ENCODE measurements around the gene OR14I1.

Gene OR14I1

DNA sequence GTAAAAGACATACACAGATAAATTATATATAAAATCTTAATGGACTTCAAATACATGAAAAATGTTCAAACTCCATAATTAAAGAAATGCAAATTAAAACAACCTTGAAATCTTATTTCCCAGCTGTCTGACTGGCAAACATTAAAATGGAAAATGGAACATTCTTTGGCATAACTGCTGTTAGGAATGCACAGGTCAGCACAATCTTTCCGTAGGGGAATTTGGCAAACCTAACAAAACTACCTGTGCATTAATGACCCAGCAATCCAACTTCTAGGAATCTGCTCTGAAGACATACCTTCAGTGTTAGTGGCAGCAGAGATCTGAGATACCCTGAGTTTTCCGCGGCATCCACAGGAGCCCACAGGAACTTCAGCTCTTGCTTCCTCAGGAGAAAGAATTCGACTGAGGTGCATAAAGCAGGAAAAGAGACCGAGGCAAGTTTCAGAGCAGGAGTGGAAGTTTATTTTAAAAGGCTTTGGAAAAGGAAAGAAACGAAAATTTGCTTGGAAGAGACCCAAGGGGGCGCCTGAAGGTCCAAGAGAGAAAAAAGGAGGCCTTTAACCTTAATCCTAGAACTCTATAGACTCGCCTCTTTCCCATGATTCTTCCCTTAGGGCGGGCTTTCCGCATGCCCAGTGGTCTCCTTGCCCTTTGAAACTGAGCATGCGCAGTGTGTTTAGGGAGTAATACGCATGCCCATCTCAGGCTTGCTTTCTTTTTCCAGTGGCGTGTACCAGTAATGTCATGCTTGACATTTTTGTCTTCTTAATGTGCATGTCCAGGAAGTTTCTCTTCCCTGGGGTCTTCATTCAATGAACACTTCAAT lies 28.2 kb upstream of the OR14I1 start:
- no peaks in the 10 kb centered on the region for H3K36me3 ChIP-seq (ENCODE audit: control insufficient read depth in 2 of 2, insufficient read depth in 2 of 2, low read length in 2 of 2)
- no peaks in the 10 kb centered on the region for H3K27me3 ChIP-seq (ENCODE audit: control insufficient read depth in 2 of 2, insufficient read depth in 2 of 2, low read length in 2 of 2)
- H3K9ac ChIP-seq (ENCODE audit: low read depth in 1 of 2, low read length in 2 of 2), result no peak overlapping the region
- no peak overlapping the region for H3K27ac ChIP-seq (ENCODE audit: low read depth in 2 of 2, low read length in 2 of 2)
- no peaks in the 10 kb centered on the region for H3K4me1 ChIP-seq (ENCODE audit: control insufficient read depth in 2 of 2, insufficient read depth in 2 of 2, low read length in 2 of 2)
- H3K4me3 ChIP-seq (ENCODE audit: low read length in 2 of 2), result no peak overlapping the region
- H3K9me3 ChIP-seq (ENCODE audit: control insufficient read depth in 2 of 2, low read length in 2 of 2), result no peaks in the 10 kb centered on the region

DNA sequence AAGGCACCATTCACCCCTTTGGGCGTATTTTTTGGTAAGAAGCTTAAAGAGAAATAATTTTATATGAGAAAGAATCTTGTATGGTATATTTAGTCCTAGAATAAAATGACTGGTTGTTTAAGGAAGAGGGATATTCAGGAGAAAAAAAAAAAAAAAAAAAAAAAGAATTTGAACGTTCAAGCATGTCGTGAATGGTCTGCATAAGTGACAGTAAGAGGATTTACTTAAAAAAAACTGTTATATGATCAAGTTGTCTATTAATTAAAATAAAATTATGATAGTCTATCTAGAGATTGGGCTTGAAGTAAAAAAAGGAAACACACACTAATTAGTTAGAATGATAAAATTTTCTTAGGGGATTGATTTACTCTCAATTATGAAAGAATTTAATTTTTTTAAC lies 11.7 kb upstream of the OR14I1 start:
- Histone ChIP-seq H3K27ac (ENCODE audit: low read depth in 2 of 2, low read length in 2 of 2) (no peak overlapping the region), H3K36me3 (ENCODE audit: control insufficient read depth in 2 of 2, insufficient read depth in 2 of 2, low read length in 2 of 2) (no peaks in the 10 kb centered on the region), H3K27me3 (ENCODE audit: control insufficient read depth in 2 of 2, insufficient read depth in 2 of 2, low read length in 2 of 2) (no peaks in the 10 kb centered on the region), H3K9me3 (ENCODE audit: control insufficient read depth in 2 of 2, low read length in 2 of 2) (no peaks in the 10 kb centered on the region), H3K4me1 (ENCODE audit: control insufficient read depth in 2 of 2, insufficient read depth in 2 of 2, low read length in 2 of 2) (no peaks in the 10 kb centered on the region), H3K9ac (ENCODE audit: low read depth in 1 of 2, low read length in 2 of 2) (no peak overlapping the region), H3K4me3 (ENCODE audit: low read length in 2 of 2) (no peak overlapping the region)

DNA sequence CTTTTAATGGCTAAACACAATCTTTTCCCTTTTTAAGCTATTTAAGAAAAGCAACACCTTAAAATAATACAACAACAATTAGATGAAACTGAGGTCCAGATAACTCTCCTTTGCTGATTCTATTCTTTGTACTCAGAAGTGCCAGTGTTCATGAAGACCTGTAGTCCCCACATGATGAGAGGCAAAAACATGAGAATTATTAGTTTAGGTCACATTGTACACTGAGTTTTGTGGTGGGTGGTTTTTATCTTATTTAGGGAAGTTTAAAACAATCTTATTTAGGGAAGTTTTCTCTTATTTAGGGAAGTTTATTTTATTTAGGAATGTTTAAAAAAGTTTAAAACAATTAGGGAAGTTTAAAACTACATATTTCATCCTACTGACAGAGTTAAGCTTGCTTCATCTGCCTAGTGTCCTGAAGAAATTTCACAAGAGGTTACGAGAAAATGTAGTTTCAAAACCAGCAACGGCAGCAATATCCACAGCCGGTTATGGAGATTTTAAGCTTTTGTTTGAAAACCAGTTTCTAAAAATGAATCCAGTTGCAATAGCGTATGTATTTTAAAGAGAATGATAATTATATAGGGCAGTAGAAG lies 7.8 kb upstream of the OR14I1 start:
- Histone ChIP-seq H3K9ac (ENCODE audit: low read depth in 1 of 2, low read length in 2 of 2) (no peak overlapping the region), H3K27ac (ENCODE audit: low read depth in 2 of 2, low read length in 2 of 2) (no peak overlapping the region), H3K4me3 (ENCODE audit: low read length in 2 of 2) (no peak overlapping the region), H3K4me1 (ENCODE audit: control insufficient read depth in 2 of 2, insufficient read depth in 2 of 2, low read length in 2 of 2) (no peaks in the 10 kb centered on the region), H3K36me3 (ENCODE audit: control insufficient read depth in 2 of 2, insufficient read depth in 2 of 2, low read length in 2 of 2) (no peaks in the 10 kb centered on the region), H3K27me3 (ENCODE audit: control insufficient read depth in 2 of 2, insufficient read depth in 2 of 2, low read length in 2 of 2) (peaks cover 0 to 2% of the 10 kb centered on the region in 2 donors), H3K9me3 (ENCODE audit: control insufficient read depth in 2 of 2, low read length in 2 of 2) (no peaks in the 10 kb centered on the region)

DNA sequence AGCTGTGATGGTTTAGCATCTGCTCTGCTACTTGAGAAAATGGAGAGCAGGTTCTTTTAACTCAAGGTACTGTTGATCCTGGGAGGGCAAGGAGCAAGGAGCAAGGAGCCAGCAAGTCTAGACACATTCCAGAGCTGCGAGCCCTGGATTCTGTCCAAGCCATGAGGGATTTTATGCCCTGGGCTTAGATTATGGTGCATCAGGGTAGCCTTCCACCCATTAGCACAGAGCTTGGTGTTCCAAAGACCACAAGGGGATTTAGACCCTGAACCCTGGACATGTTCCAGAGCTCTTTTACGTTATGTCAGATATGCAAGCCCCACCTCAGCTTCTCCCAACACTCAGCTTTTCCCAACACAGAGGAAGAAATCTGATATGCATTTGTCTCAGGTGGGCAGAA lies 2.0 kb upstream of the OR14I1 start:
- Histone ChIP-seq H3K27me3 (ENCODE audit: control insufficient read depth in 2 of 2, insufficient read depth in 2 of 2, low read length in 2 of 2) (peaks cover 0 to 2% of the 10 kb centered on the region in 2 donors), H3K27ac (ENCODE audit: low read depth in 2 of 2, low read length in 2 of 2) (no peak overlapping the region), H3K4me1 (ENCODE audit: control insufficient read depth in 2 of 2, insufficient read depth in 2 of 2, low read length in 2 of 2) (no peaks in the 10 kb centered on the region), H3K9me3 (ENCODE audit: control insufficient read depth in 2 of 2, low read length in 2 of 2) (no peaks in the 10 kb centered on the region), H3K4me3 (ENCODE audit: low read length in 2 of 2) (no peak overlapping the region), H3K9ac (ENCODE audit: low read depth in 1 of 2, low read length in 2 of 2) (no peak overlapping the region), H3K36me3 (ENCODE audit: control insufficient read depth in 2 of 2, insufficient read depth in 2 of 2, low read length in 2 of 2) (no peaks in the 10 kb centered on the region)

DNA sequence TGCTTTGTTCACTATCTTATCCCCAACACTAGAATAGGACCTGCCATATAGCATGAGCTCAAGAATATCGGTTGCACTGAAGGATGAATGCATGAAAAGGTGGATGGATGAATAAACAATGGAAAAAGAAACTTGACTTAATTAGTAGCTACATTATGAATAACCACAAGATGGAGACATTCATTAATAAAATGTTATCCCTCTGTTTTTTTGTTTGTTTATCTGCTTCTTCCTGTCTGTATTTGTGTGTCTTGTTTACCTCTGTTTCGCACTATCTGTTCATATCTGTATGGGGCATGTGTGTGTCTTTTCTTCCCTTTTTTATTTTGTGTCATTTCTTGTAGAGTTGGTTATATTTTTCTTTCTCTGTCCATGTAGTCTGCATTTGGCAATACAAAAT lies 1.1 kb upstream of the OR14I1 start:
- Histone ChIP-seq H3K9me3 (ENCODE audit: control insufficient read depth in 2 of 2, low read length in 2 of 2) (no peaks in the 10 kb centered on the region), H3K36me3 (ENCODE audit: control insufficient read depth in 2 of 2, insufficient read depth in 2 of 2, low read length in 2 of 2) (no peaks in the 10 kb centered on the region), H3K27ac (ENCODE audit: low read depth in 2 of 2, low read length in 2 of 2) (no peak overlapping the region), H3K27me3 (ENCODE audit: control insufficient read depth in 2 of 2, insufficient read depth in 2 of 2, low read length in 2 of 2) (no peaks in the 10 kb centered on the region), H3K4me3 (ENCODE audit: low read length in 2 of 2) (no peak overlapping the region), H3K4me1 (ENCODE audit: control insufficient read depth in 2 of 2, insufficient read depth in 2 of 2, low read length in 2 of 2) (no peaks in the 10 kb centered on the region), H3K9ac (ENCODE audit: low read depth in 1 of 2, low read length in 2 of 2) (no peak overlapping the region)

DNA sequence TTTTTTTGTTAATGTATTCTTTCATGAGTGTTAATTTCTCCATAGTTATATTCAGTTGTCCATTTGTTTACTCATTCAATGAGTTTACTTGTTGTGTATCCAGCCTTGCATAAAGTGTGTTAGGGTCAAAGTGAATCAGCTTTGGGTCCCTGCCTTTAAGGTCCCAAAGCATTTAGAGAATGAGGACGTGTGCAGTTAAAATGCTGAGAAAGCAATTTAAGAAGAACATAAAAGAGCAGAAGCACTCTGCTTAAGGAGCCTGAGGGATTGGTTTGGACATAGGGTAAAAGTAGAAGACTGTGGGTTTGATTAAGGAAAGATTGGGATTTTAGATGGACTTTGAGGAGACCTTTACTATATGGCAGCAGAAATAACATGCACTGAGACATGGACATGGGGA lies 3.5 kb downstream of the OR14I1 start:
- Histone ChIP-seq H3K27ac (ENCODE audit: low read depth in 2 of 2, low read length in 2 of 2) (no peak overlapping the region), H3K36me3 (ENCODE audit: control insufficient read depth in 2 of 2, insufficient read depth in 2 of 2, low read length in 2 of 2) (no peaks in the 10 kb centered on the region), H3K4me1 (ENCODE audit: control insufficient read depth in 2 of 2, insufficient read depth in 2 of 2, low read length in 2 of 2) (no peaks in the 10 kb centered on the region), H3K9ac (ENCODE audit: low read depth in 1 of 2, low read length in 2 of 2) (no peak overlapping the region), H3K27me3 (ENCODE audit: control insufficient read depth in 2 of 2, insufficient read depth in 2 of 2, low read length in 2 of 2) (no peaks in the 10 kb centered on the region), H3K4me3 (ENCODE audit: low read length in 2 of 2) (no peak overlapping the region), H3K9me3 (ENCODE audit: control insufficient read depth in 2 of 2, low read length in 2 of 2) (no peaks in the 10 kb centered on the region)

DNA sequence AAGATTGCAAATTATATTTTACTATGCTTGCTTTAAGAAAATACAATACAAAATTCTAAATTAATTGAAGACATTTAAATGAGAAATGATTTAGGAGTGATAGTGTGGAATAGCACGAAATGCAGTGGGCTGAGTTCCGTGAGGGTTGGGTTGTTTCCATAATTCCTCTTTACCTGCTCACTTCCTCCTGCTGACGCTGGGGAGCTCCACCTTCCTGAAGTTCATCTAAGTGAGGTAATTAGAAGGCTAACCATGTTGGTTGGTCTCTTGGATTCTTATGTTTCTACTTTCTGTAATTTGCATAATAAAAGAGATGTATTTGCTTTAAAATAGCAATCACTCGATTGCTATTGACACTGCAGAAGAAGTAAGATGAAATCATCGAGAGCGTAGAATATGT lies 4.7 kb downstream of the OR14I1 start:
- Histone ChIP-seq H3K4me1 (ENCODE audit: control insufficient read depth in 2 of 2, insufficient read depth in 2 of 2, low read length in 2 of 2) (no peaks in the 10 kb centered on the region), H3K4me3 (ENCODE audit: low read length in 2 of 2) (no peak overlapping the region), H3K9ac (ENCODE audit: low read depth in 1 of 2, low read length in 2 of 2) (no peak overlapping the region), H3K36me3 (ENCODE audit: control insufficient read depth in 2 of 2, insufficient read depth in 2 of 2, low read length in 2 of 2) (no peaks in the 10 kb centered on the region), H3K9me3 (ENCODE audit: control insufficient read depth in 2 of 2, low read length in 2 of 2) (no peaks in the 10 kb centered on the region), H3K27me3 (ENCODE audit: control insufficient read depth in 2 of 2, insufficient read depth in 2 of 2, low read length in 2 of 2) (no peaks in the 10 kb centered on the region), H3K27ac (ENCODE audit: low read depth in 2 of 2, low read length in 2 of 2) (no peak overlapping the region)

DNA sequence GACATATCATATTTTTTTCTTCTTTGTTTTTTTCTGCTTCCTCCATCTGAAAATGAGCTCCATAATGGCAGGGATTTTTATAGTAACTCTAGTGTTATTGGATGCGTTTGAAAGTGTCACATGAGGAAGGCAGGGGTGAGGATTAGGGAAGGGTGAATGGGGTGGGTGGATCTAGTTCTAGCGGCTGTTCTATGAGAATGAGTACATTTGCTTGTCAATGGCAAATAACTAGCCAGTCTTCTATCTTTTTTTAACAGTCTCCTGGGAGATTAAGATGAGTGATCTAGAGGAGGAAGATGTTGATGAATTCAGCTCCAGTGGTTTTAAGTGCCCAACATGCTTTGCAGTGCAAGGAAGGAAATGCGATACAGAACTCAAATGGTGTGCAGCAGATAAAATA lies 5.8 kb downstream of the OR14I1 start:
- Histone ChIP-seq H3K27me3 (ENCODE audit: control insufficient read depth in 2 of 2, insufficient read depth in 2 of 2, low read length in 2 of 2) (no peaks in the 10 kb centered on the region), H3K9ac (ENCODE audit: low read depth in 1 of 2, low read length in 2 of 2) (no peak overlapping the region)

DNA sequence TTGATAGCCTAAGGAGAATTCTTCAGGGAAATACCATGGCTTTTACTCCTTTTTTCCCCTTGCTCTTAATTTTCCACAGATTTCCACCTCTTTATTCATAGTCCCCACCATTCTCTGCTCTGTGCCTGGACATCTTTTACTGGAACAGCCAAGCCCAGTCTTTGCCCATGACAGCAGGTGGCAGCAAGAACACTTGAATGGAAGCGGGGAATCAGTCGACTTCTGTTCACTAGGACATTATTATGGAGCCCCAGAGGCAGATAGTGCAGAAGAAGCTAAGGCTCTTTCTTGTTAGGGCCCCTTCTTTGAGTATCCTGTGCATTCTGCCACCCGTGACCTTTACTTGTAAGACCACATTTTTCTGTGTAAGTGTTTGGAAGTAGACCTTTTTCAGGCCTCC lies 6.3 kb downstream of the OR14I1 start:
- H3K27me3 ChIP-seq (ENCODE audit: control insufficient read depth in 2 of 2, insufficient read depth in 2 of 2, low read length in 2 of 2), result no peaks in the 10 kb centered on the region
- no peak overlapping the region for H3K27ac ChIP-seq (ENCODE audit: low read depth in 2 of 2, low read length in 2 of 2)
- H3K36me3 ChIP-seq (ENCODE audit: control insufficient read depth in 2 of 2, insufficient read depth in 2 of 2, low read length in 2 of 2), result no peaks in the 10 kb centered on the region
- H3K9me3 ChIP-seq (ENCODE audit: control insufficient read depth in 2 of 2, low read length in 2 of 2), result no peaks in the 10 kb centered on the region
- no peaks in the 10 kb centered on the region for H3K4me1 ChIP-seq (ENCODE audit: control insufficient read depth in 2 of 2, insufficient read depth in 2 of 2, low read length in 2 of 2)
- no peak overlapping the region for H3K4me3 ChIP-seq (ENCODE audit: low read length in 2 of 2)
- no peak overlapping the region for H3K9ac ChIP-seq (ENCODE audit: low read depth in 1 of 2, low read length in 2 of 2)

More for the DNA sequence above, 5.8 kb downstream of the OR14I1 start:
- Histone ChIP-seq H3K36me3 (ENCODE audit: control insufficient read depth in 2 of 2, insufficient read depth in 2 of 2, low read length in 2 of 2) (no peaks in the 10 kb centered on the region), H3K9me3 (ENCODE audit: control insufficient read depth in 2 of 2, low read length in 2 of 2) (no peaks in the 10 kb centered on the region), H3K4me1 (ENCODE audit: control insufficient read depth in 2 of 2, insufficient read depth in 2 of 2, low read length in 2 of 2) (no peaks in the 10 kb centered on the region), H3K27ac (ENCODE audit: low read depth in 2 of 2, low read length in 2 of 2) (no peak overlapping the region), H3K4me3 (ENCODE audit: low read length in 2 of 2) (no peak overlapping the region)

DNA sequence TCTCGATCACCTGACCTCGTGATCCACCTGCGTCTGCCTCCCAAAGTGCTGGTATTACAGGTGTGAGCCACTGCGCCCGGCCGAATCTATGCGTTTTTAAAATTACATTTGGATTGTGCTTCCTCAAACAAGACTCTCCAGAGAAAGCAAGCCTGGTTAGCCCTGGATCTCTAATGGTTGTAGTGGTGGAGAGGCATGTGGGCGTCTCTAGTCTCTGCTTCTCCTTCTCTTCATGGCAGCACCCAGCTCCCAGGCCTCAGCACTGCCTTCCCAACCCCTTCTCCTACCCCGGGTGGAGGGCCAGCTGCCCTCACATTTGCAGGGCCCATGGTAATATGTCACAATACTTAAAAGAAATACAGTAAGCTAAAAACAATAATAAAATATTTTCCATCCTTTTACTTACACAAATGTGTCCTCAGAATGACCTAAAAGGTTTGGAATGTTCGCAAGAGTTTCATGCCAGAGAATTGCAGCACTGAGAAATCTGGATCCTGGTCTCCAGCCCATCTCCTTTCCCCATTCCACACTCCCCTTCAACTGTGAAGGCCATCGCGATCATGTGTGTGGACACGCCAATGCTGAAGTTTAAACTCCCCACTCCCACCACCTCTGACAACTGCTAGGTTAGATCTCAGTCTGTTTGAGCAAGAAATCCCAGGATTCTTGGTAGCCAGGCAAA lies 7.0 kb downstream of the OR14I1 start:
- Histone ChIP-seq H3K27ac (ENCODE audit: low read depth in 2 of 2, low read length in 2 of 2) (no peak overlapping the region), H3K27me3 (ENCODE audit: control insufficient read depth in 2 of 2, insufficient read depth in 2 of 2, low read length in 2 of 2) (no peaks in the 10 kb centered on the region), H3K4me3 (ENCODE audit: low read length in 2 of 2) (no peak overlapping the region), H3K36me3 (ENCODE audit: control insufficient read depth in 2 of 2, insufficient read depth in 2 of 2, low read length in 2 of 2) (no peaks in the 10 kb centered on the region), H3K4me1 (ENCODE audit: control insufficient read depth in 2 of 2, insufficient read depth in 2 of 2, low read length in 2 of 2) (no peaks in the 10 kb centered on the region), H3K9ac (ENCODE audit: low read depth in 1 of 2, low read length in 2 of 2) (no peak overlapping the region), H3K9me3 (ENCODE audit: control insufficient read depth in 2 of 2, low read length in 2 of 2) (no peaks in the 10 kb centered on the region)
